GM21576 (cell line): Measurements from ENCODE around the gene CYTIP.
"Not testable (repeated sequence)": the region's sequence is repeated elsewhere in the genome, so short reads cannot be mapped to it uniquely, and the experiment has no call there.

Experiments used
- ATAC-seq: cut with Tn5 transposase; IDR thresholded peaks from one replicate; pipeline ENCODE4 v1.9.1; 2021; ENCODE audit warnings: mild to moderate bottlenecking, moderate library complexity; ENCODE audit not compliant: unreplicated experiment

Gene CYTIP

GRCh38 chr2:157386247-157386646 is 57.6 kb downstream of the CYTIP start:
- no peak for ATAC-seq

- ATAC-seq = no peak
Observed at GRCh38 chr2:157377861-157378260, 66.0 kb downstream of the CYTIP start.

- no peak for ATAC-seq
Observed at GRCh38 chr2:157376041-157376440, 67.8 kb downstream of the CYTIP start.

- ATAC-seq = no peak
Observed at GRCh38 chr2:157375384-157375783, 68.5 kb downstream of the CYTIP start.

- not testable (repeated sequence) for ATAC-seq
Observed at GRCh38 chr2:157368508-157368907, 75.4 kb downstream of the CYTIP start.

GRCh38 chr2:157367704-157368103 is 76.2 kb downstream of the CYTIP start:
- ATAC-seq = no peak
